C4-2B (cell line): Measurements from ENCODE around the gene GLCE.

Source experiments
- H3K27ac ChIP-seq: fragments of 450-650 bp; 2 replicates; pipeline ENCODE4 v1.5.1; 2017
- CTCF ChIP-seq: fragments of 450-650 bp; conservative IDR thresholded peaks from 2 replicates; pipeline ENCODE4 v1.5.1; 2017; ENCODE audit warnings: mild to moderate bottlenecking
- ZFX ChIP-seq: fragments of 450-650 bp; IDR thresholded peaks from 2 replicates; pipeline ENCODE4 v1.6.1; 2017

Gene GLCE

GRCh38 chr15:69272891-69273290, 112.5 kb downstream of the GLCE start:
- H3K27ac ChIP-seq, result no peak overlapping the region
- TF ChIP-seq ZFX (no peak), CTCF (no peak)

GRCh38 chr15:69275074-69275670, 114.7 kb downstream of the GLCE start:
- H3K27ac ChIP-seq, result no peak overlapping the region
- TF ChIP-seq CTCF, result no peak
- TF ChIP-seq ZFX, result no peak

- no peak overlapping the region for H3K27ac ChIP-seq
- TF ChIP-seq CTCF, result no peak
- TF ChIP-seq ZFX, result no peak
These were observed 115.6 kb downstream of the GLCE start for GRCh38 chr15:69275933-69276560.

- TF ChIP-seq ZFX, result no peak
- TF ChIP-seq CTCF, result no peak
- H3K27ac ChIP-seq, result no peak overlapping the region
These were observed 116.9 kb downstream of the GLCE start for GRCh38 chr15:69277316-69277715.

- TF ChIP-seq ZFX, result no peak
- TF ChIP-seq CTCF, result no peak
These were observed 119.2 kb downstream of the GLCE start for GRCh38 chr15:69279636-69280035.

GRCh38 chr15:69280783-69281182, 120.3 kb downstream of the GLCE start:
- no peak overlapping the region for H3K27ac ChIP-seq

More at GRCh38 chr15:69279636-69280035, 119.2 kb downstream of the GLCE start:
- no peak overlapping the region for H3K27ac ChIP-seq

More at GRCh38 chr15:69280783-69281182, 120.3 kb downstream of the GLCE start:
- no peak for TF ChIP-seq ZFX
- no peak for TF ChIP-seq CTCF
